ENCODE data around the gene F12. TPM values are rescaled to one million over a fixed set of nuclear protein-coding genes. Genes with fewer than 3 reads are reported as not detected.
A peak's percentile ranks its signal among the peaks of the same experiment; 100 is the strongest.

The F12 gene
- polyA plus RNA-seq, 1 experiment, result 0.35 TPM

DNA sequence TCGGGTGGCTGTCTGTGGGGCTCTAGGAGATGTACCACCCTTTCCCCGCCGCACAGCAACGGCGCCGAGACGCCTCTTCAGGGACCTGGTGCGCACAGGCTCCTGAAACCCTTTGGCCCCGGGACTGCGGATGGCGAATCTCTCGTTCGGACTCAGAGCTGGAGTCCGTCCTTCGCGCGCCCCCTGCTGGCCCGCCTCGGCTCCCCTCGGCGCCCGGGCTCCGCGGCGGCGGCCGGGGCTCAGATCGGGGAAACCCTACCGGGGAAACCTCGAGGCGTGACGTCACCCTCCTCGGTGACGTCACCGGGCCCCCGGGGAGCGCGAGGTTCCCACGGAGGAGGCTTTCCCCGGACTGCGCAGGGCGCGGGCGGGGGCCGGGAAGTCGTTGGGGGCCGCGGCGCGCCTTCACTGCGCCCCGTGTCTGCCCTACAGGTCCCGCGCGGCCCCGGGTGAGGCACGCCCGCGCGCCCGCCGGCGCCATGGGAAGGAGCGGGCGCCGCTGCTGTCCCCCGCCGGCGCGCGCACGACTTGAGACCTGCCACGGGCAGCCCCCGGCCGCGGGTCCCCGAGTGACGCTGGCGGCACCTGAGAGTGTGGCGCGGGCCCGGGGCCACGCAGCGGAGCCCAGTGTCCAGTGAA lies 45.2 kb upstream of the F12 start:
- Histone ChIP-seq H3K4me3 (ENCODE audit: low read depth, low read length) (peak overlapping the region; percentile 51), H3K9me3 (ENCODE audit: control insufficient read depth, insufficient read depth, low read length) (no peaks in the 10 kb centered on the region), H3K27me3 (ENCODE audit: control insufficient read depth, insufficient read depth, low read length) (no peaks in the 10 kb centered on the region), H3K27ac (ENCODE audit: low read depth, low read length) (peak overlapping the region; percentile 11)
- no peak for DNase-seq (ENCODE audit: low read depth, low spot score)
- POLR2A ChIA-PET, result interaction anchor here (1.0 to 3.0 kb wide), 8 partner anchors 10 to 65 kb away, joined by 4 to 26 read pairs (median 7); partner anchors contain the start of genes GRK6 and PDLIM7
- TF ChIP-seq, protein P1, sequence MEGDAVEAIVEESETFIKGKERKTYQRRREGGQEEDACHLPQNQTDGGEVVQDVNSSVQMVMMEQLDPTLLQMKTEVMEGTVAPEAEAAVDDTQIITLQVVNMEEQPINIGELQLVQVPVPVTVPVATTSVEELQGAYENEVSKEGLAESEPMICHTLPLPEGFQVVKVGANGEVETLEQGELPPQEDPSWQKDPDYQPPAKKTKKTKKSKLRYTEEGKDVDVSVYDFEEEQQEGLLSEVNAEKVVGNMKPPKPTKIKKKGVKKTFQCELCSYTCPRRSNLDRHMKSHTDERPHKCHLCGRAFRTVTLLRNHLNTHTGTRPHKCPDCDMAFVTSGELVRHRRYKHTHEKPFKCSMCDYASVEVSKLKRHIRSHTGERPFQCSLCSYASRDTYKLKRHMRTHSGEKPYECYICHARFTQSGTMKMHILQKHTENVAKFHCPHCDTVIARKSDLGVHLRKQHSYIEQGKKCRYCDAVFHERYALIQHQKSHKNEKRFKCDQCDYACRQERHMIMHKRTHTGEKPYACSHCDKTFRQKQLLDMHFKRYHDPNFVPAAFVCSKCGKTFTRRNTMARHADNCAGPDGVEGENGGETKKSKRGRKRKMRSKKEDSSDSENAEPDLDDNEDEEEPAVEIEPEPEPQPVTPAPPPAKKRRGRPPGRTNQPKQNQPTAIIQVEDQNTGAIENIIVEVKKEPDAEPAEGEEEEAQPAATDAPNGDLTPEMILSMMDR (IDR thresholded peaks at IDR 0.05; ENCODE audit: low read depth, low read length), result peak; percentile 77
- CTCF ChIA-PET, result interaction anchor here (0.5 to 15.6 kb wide), 18 partner anchors 8 to 341 kb away, joined by 3 to 205 read pairs (median 5); partner anchors contain the start of genes DBN1 and PFN3

DNA sequence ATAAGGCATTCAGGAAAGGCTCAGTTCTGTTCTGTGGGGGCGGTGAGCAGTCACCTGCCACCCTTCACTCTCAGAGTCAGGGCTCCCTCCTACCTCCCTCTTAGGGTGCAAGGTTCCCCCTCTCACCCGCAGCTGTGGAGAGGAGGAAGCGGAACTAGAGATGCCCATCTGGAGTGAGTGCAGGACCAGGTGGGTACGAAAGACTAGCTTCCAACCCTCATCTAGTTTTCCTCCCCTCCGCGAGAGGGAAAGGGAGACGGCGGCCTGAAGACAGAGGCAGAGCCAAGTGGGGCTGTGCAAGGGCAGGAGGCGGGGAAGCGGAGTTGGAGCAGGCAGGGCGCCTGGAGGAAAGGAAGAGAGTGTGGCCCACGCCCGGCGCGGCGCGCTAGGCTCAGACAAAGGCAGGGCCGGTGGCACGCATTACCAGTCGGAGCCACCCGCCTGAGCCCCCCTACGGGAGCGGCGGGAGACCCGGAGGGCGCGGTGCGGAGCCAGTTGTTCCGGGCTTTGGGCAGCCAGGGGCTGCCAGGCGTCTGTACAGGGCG lies 44.6 kb upstream of the F12 start:
- peak overlapping the region; percentile 37 for H3K4me3 ChIP-seq (ENCODE audit: low read depth, low read length)
- H3K27ac ChIP-seq (ENCODE audit: low read depth, low read length), result peak overlapping the region; percentile 11
- H3K27me3 ChIP-seq (ENCODE audit: control insufficient read depth, insufficient read depth, low read length), result no peaks in the 10 kb centered on the region
- CTCF ChIA-PET, result interaction anchor here (0.6 to 15.6 kb wide), 14 partner anchors 9 to 340 kb away, joined by 3 to 205 read pairs (median 5); partner anchors contain the start of gene PFN3
- TF ChIP-seq, protein P1 (IDR thresholded peaks at IDR 0.05; ENCODE audit: low read depth, low read length), result no peak
- POLR2A ChIA-PET, result interaction anchor here (1.6 to 3.0 kb wide), 4 partner anchors 10 to 65 kb away, joined by 4 to 26 read pairs (median 13); partner anchors contain the start of gene PDLIM7
- no peaks in the 10 kb centered on the region for H3K9me3 ChIP-seq (ENCODE audit: control insufficient read depth, insufficient read depth, low read length)
- DNase-seq (ENCODE audit: low read depth, low spot score), result no peak

DNA sequence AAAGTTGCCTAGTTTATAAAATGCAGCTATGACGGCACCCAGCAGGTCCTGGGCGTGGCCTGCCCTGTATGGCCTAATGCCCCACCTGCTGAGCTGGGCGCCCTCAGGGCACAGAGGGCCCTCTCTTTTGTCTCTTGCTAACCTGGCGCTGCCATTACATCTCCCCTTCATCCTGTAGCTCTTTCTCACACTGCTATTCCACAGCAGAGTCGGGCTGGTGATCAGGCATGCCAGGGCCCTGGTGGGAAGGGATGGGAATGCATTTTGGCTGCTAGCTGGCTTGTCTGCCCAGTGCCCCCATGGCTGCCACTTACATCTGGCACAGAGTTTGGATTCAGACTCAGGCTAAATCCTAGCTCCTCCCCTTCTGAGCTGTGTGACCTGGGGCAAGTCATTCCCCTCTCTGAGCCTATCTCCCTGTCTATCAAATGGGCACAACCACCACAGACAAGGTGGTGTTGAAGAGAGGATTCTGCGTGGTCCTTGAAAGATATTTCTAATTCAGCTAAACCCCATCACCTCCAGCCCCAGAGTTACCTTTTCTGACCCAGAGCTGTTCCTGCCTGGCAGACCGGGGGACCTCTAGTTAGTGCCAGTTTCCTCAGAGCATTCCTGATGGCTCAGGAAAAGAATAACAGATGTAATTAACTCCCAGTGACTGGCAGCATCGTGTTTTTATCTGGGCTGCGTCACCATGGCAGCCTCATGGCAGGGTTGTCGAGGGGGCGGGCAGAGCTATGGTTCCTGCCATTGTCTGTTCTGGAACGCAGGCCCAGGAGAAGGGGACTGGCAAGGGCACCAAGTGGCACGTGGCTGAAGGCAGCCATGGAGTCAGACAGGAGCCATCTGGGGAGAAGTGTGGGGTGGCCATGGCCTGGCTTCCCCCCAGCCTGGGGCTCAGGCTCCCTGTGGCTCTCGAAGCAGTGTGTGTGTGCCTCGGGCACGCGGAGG lies 43.6 kb upstream of the F12 start:
- DNase-seq (ENCODE audit: low read depth, low spot score), result no peak
- H3K27ac ChIP-seq (ENCODE audit: low read depth, low read length), result no peak overlapping the region
- no peaks in the 10 kb centered on the region for H3K27me3 ChIP-seq (ENCODE audit: control insufficient read depth, insufficient read depth, low read length)
- ChIA-PET POLR2A (interaction anchor here (0.8 to 3.0 kb wide), 4 partner anchors 9 to 63 kb away, joined by 3 to 26 read pairs (median 4); partner anchors contain the start of gene PDLIM7), CTCF (interaction anchor here (0.9 to 15.6 kb wide), 15 partner anchors 10 to 137 kb away, joined by 3 to 205 read pairs (median 4); partner anchors contain the start of gene PFN3)
- H3K4me3 ChIP-seq (ENCODE audit: low read depth, low read length), result no peak overlapping the region
- no peaks in the 10 kb centered on the region for H3K9me3 ChIP-seq (ENCODE audit: control insufficient read depth, insufficient read depth, low read length)
- TF ChIP-seq, protein P1 (IDR thresholded peaks at IDR 0.05; ENCODE audit: low read depth, low read length), result no peak

DNA sequence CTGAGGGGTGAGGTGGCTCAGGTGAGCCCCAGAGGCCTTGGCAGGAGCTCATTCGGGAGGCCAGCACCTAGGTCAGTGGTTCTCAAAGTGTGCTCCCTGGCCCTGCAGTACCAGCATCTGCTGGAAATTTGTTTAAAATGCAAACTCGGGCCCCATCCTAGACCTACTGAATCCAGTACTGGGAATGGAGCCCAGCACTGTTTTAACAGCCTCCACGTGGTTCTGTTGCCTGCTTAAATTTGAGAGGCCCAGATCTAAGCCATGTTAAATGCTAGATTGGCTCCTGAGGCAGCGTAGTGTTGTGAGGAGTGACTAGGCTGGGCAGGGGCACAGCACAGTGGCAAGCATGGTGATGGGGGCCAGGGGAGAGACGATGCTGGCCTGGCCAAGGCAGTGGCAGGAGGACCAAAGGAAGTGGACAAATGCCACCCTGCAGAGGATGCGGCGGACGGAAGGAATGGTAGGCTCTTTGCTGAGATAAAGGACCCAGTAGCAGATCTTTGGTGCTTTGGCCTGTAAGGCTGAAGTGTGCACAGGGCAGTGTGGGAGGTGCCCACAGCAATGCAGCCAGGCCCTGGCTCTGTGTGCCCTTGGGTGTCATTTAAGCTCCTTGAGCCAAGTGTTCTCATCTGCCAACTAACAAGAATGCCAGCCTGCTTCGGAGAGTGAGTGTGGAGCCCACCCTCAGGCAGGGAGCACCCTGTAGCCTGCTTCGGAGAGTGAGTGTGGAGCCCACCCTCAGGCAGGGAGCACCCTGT lies 41.5 kb upstream of the F12 start:
- TF ChIP-seq, protein P1 (IDR thresholded peaks at IDR 0.05; ENCODE audit: low read depth, low read length), result no peak
- no peak overlapping the region for H3K4me3 ChIP-seq (ENCODE audit: low read depth, low read length)
- ChIA-PET POLR2A (interaction anchor here (0.6 to 0.9 kb wide), 3 partner anchors 39 to 58 kb away, joined by 3 read pairs; no protein-coding TSS in a partner anchor), CTCF (interaction anchor here (6.6 to 15.6 kb wide), 2 partner anchors 48 to 61 kb away, joined by 90 to 205 read pairs; partner anchors contain the start of gene PFN3)
- no peak overlapping the region for H3K27ac ChIP-seq (ENCODE audit: low read depth, low read length)
- no peaks in the 10 kb centered on the region for H3K27me3 ChIP-seq (ENCODE audit: control insufficient read depth, insufficient read depth, low read length)
- no peak for DNase-seq (ENCODE audit: low read depth, low spot score)
- no peaks in the 10 kb centered on the region for H3K9me3 ChIP-seq (ENCODE audit: control insufficient read depth, insufficient read depth, low read length)

All from AG04450 (cell line).